HG03442 (cell line): ENCODE results near the gene PPP2R3A.
"Not testable (repeated sequence)": the region's sequence is repeated elsewhere in the genome, so short reads cannot be mapped to it uniquely, and the experiment has no call there.

Source experiments
- ATAC-seq: cut with Tn5 transposase; IDR thresholded peaks from one replicate; pipeline ENCODE4 v1.9.1; 2021; ENCODE audit warnings: mild to moderate bottlenecking, moderate library complexity; ENCODE audit not compliant: unreplicated experiment

The PPP2R3A gene

DNA sequence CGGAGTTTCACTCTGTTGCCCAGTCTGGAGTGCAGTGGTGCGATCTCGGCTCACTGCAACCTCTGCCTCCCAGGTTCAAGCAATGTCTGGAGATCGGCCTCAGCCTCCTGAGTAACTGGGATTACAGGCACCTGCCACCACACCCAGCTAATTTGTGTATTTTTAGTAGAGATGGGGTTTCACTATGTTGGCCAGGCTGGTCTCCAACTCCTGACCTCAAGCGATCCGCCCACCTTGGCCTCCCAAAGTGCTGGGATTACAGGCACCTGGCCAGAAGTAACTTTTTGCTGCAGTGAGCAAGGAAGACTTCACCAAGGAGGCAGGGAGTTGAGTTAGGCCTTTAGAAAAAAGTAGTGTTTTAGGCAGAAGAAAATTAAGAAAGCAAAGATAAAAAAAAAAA is 226.7 kb downstream of the PPP2R3A start:
- not testable (repeated sequence) for ATAC-seq

DNA sequence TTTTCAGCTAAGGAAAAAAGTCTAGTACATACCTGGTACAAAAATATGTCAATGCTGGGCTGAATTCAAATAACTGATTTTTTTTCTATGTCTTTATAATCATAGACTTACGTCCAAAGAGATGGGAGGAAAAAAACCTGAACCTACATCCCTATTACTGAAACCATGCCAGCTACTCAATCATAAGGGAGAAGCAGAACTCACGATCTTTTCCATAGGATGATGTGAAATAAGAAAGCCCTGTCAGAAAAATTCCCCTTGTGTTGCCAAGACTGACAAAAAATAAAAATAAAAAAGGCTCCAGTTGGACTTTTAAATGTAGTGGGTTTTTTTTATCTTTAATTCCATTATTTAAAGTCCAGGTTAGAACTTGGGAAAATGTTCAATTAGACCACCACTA is 227.3 kb downstream of the PPP2R3A start:
- ATAC-seq: no peak

DNA sequence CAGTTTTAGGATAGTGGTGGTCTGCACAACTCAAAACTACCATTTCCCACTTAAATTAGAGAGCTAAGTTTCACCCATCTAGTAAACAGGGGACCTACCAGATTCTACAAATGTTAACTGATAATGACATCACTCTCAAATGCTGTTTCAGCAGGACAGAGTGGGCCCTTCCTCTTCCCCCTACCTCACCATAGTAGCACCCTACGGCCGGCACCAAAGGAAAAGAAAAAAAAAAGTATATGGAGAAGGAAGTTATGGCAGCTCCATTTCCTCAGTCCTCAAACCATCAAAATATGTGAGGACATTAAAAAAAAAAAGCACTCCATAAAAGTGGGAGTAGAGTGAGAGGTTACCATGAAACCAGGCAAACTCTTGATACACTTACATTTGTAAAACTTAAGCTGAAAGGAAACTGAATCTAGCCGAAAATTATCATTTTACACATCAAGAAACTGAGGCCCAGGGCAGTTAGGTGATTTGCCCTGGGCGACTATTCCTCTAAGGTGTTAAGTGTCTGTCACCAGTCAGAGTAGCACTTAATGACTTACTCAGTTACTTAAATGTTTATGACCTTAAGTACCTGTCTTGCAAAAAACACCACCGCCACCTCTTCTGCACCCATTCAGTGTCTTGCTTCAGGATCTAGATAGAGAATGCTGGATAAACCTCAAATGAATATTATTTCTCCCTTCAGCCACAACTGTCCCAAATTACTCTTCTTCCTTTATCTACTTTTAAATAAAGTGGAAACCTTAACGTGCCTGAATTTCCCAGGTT is 227.9 kb downstream of the PPP2R3A start:
- ATAC-seq: no peak

DNA sequence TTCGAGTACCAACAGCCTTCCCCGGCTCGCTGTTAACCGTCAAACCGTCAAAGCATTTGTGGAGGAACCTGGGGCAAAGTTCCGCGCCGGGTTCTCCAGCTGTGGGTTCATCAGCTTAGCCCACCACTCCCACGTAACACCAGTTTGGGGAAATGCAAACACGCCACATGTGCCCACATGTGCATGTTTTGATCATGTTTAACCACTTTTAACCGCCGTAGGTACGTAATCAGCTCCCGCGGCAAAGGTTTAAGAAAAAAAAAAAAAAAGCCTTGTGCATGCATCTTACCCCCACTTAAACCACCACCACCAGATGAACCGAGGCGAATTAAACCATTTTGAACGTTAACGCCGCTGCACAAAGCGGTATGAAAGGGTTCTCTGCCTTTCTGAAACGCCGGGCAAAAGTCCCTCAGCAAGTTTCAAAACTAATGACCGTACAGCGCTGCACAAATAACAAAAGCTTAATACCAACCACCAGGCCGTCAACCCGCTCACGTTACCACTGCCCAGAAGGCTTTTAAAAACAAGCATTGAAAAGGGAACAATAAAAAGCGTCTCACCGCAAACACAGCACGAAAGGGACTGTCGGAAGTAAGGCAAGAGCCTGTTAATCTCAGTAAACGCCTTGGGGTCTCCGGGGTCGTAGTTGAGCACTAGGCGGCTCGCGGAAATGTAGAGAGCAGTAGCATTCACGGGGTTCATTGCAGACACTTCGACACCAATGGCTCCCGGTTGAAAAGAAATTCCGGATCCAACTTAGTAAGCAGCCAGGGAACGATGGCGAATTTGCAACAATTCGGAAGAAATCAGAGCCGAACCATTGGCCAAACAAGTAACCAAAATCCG is 229.1 kb downstream of the PPP2R3A start:
- ATAC-seq: no peak

DNA sequence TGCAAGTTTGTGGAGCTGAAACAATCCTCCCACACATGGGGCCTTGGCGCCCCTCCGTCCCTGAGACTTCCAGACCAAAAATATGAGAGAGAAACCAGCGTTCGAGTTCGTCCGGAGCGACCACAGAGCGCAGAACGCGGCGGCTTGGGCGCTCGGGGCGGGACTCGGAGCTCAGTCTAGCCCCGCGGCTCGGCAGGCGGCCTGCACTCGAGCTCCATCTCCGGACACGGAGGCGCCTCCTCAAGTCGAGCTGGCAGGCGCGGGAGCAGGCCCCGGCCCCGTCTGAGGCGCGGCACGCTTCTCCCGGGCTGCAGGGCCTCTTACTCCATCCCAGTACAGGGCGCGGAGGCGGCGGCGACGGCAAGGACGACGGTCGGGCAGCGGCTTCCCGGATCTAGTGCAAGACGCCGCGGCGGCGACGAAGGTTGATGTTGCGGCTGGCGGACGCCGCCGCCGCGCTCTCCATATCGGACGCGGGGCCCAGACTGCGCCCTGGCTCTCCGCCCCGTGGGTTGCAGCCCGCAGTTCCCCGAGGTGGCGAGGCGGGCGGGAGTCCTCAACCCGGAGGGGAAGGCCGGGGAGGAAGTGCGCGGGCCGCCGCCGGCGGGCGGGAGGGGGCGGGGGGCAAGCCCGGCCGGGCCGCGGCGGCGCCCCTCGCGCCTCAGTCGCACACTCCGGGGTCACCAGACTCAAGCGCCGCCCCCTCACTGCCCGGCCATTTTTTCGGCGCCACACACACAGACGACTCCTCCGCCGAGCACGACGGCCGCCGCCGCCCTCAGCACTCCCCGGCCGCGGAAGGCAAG is 229.9 kb downstream of the PPP2R3A start:
- ATAC-seq: peak; percentile 32

DNA sequence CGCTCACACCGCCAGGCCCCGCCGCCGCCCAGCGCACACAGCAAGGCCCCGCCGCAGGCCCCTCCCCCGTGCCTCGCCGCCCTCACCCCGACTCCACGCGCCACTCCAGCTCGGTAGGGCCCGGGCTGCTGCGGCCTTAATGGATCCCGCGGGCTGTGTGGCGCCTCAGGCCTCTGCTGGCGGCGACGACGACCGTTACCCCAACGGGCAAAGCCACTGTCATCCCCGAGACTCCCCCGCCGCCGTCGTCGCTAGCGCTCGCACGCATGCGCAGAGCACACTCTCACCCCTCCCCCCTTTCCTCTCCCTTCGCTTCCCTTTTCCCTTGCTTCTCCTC is 230.5 kb downstream of the PPP2R3A start, which contains the start of gene MSL2:
Gene MSL2, minus strand, starts transcription at position 272 of the 337 bp plus-strand sequence. CDS start 1,222 bp downstream, outside the sequence.
- ATAC-seq: no peak

DNA sequence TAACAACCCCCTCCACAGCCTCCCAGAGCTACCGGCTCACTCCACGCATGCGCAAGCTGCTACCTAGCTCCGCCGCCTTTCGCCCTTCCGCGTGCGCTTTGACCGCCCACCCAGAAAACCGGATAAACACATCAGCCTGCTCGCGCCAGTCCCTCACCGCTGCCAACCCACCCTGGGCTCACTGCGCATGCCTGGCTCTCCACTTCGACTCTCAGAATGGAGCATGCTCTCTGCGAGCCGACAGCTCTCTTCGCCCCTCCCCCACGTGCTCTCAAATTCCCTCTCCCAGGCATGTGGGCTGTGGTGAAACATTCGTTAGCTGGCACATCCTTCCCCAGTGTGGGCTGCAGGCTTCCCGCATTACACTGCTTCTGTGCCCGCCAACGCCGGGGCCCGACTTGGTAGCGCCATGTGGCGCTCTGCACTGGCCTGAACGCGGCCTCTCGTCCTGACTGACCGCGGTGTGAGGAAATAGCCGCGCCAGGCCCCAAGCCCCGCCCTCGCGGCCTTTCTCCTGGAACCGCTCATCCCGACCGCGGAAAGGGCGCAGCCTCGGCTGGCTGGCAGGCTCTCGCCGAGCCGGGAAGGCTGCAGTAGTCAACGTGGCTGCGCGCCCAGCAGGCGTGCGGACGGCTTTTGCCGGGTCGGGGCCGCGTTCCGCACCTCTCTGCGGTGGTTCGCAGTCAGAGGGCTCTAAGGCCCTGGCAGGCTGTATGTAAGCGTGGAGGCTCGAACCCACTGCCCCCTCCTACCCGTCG is 231.1 kb downstream of the PPP2R3A start:
- ATAC-seq: peak; percentile 68

DNA sequence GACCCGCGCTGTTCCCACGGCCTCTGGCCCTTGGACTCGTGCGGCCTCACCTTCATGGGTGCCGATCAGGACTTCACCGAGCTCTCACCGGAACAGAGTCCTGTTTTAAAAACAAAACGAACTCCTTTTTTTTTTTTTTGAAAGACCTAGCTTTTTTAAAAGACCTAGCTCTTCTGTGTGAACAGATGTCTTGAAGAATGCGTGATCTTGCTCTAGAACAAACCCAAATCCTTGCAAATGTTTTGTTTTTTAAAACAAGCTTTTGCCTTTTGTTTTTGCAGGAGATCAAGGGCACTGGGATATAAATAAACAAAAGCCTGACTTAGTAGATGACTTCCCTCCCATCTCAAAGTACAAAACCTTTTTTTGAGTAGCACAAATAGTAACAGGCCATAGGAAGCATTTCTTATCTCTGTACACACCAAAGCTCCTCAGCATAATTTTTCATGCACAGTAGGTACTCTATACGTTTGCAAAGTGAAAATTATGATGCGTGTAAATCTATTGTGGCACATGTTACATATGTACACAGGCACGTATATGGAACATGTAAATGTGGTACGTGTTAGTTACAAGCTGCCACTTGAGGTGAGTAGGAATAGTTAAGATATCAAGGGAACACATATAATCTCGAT is 231.7 kb downstream of the PPP2R3A start:
- no peak for ATAC-seq
